ENCODE data around the gene TRAIP.
"Not testable (repeated sequence)": the region's sequence is repeated elsewhere in the genome, so short reads cannot be mapped to it uniquely, and the experiment has no call there.

TRAIP gene

DNA sequence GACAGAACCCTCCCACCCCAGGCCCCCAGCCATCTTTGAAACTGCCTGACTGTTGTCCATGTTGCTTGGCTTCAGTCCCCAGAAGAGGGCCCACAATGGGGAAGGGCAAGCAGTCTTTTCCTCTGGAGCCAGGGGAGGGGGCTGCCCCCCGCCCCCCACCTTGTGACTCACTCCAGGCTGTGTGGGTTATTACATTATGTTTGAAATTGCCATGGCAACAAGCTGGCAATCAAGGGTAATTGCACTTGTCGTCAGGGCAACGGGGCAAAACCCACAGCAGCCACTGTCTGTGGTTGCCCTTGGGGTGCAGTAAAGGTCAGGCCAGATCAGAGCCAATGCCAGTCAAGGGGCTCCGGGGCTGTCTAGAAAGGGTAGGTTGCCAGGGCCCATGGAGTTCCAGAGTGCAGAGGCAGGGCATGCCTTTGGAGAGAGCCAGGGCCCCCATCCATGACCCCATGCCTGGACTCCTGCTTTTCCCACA is 16.5 kb upstream of the TRAIP start:
- DNase-seq = no peak

- DNase-seq = no peak
Observed at GRCh38 chr3:49871531-49872153, 15.3 kb upstream of the TRAIP start.

DNA sequence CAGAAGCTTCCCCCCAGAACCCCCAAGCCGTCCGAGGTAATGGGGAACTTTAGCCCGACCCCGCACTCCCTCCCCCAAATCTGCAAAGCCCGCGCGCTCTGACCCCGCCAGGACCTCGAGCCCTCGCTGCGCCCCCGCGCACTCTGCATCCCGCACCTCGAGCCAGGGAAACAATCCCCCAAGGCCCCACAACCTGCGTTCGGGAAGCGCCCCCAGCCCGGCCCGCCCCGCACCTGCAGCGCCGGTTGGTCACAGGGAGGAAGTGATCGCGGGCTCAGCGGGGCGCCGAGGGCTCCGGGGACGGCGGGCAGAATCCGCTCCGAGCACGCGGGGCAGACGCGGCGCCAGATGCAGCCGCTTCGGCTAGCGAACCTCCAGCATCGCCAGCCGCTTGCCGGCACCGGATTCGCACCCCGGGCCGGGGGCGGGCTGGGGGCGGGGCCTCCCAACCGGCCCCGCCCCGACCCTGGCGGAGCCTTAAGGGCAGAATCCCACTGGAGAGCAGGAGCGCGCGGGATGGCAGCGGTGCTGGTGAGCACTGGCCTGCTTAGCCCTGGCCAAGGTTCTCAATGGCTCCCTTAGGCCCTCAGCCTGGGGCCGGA is 13.3 kb upstream of the TRAIP start, which contains the start of gene CAMKV:
Gene CAMKV (minus strand): TSS at position 382 of the 602 bp plus-strand sequence. CDS start 7,518 bp downstream, outside the sequence.
- no peak for DNase-seq

DNA sequence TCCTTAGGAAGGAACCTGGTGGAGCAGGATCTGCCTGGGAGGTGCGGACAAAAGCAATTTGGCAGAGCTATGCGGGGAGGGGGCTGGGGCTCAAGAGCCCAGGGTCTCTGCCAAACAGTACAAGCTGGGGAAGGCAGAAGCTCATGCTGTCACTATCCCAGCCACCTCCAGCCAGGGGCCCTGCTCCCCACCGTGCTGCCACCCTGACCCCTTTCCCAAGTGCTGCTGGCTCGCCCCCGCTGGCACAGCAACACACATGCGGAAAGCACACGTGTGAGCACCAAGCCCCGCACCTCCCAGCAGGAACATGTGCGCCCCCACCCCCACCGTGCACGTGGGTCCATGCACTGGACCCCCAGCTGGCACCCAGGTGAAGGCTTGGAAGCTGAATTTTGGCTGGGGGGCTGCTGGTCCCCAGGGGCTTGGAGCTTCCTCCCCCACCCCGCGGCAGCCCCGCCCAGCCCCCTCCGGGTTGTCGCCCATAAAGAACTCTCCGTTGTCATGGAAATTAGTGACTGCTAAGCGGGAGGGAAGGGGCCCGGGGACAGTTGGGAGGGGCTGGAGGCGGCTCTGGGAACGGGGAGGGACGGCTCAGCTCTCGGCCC is 12.6 kb upstream of the TRAIP start:
- DNase-seq = no peak

DNA sequence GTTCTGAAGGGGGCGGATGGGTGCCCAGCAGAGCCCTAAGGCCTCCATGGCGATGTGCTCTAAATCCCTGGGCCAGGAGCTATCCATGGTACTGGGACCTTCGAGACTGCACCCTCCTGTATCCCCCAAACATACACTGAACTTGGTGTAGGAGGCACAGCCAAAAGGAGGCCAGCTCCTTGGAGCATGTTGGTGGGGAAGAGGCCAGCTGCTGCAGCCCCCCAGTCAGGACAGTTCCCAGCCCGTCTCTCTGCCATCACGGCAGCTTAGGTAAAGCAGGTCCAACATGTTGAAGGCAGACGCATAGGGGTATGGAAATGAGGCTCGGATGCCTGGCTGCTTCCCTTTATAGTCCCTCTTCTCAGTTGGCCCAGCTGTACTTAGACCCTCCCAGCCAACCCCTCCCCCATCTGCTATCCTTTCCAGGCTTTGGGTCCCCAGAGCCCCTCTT is 11.5 kb upstream of the TRAIP start:
- peak; percentile 42 for DNase-seq

- no peak for DNase-seq
Observed at GRCh38 chr3:49867400-49867799, 11.0 kb upstream of the TRAIP start.

- DNase-seq = no peak
Observed at GRCh38 chr3:49865198-49865784, 8.9 kb upstream of the TRAIP start.

- DNase-seq = no peak
Observed at GRCh38 chr3:49864505-49864904, 8.1 kb upstream of the TRAIP start.

DNA sequence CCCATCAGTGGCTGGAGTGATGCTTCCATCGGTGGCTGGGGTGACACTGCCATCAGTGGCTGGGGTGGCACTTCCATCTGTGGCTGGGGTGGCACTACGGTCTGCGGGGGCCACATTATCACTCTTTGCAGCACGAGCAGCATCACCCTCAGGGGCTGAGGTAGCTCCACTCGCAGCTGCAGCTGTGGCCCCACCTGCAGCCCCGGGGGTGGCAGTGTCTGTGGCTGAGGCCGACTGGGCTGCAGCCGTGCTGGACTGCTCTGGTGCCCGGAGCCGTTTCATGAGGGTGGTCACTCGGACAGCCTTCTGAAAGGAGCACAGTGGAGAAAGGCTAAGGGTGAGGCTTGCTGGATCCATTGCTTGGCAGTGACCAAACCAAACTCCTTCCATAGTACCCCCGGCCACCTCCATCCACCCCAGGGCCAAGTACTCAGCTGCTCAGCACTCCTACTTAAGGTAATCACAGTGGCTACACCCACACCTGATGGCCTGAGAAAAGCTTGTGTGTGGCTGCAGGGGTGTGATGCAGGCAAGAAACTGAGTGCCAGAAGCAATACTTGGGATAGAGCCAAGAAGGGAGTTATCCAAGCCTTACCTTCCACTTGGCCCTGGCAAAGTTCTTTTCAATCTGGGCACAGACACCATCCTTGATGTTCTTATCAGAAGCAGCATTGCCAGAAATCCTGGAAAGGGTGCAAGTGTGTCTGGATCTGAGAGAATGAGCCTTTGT is 3.4 kb upstream of the TRAIP start:
- DNase-seq = no peak

DNA sequence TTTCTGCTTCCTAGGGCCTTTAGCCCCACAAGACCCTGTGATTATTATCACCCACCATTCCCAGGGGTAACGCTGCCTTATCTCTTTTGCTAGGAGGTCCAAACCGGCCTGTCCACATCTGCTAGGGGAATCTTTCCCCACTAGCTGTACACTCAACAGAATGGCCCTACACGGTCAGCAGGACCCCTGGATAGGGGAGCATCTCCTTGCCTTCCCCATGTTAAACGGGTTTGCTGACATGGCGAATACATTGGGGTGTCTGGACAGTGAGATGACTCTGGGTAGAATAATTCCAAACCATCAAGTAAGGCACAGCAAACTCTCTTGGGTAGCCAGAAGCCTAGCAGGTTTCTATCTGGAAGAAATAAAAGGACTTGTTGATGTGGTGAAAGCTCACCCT is 702 bp downstream of the TRAIP start:
- no peak for DNase-seq

- no peak for DNase-seq
Observed at GRCh38 chr3:49845694-49846093, 10.7 kb downstream of the TRAIP start.

DNA sequence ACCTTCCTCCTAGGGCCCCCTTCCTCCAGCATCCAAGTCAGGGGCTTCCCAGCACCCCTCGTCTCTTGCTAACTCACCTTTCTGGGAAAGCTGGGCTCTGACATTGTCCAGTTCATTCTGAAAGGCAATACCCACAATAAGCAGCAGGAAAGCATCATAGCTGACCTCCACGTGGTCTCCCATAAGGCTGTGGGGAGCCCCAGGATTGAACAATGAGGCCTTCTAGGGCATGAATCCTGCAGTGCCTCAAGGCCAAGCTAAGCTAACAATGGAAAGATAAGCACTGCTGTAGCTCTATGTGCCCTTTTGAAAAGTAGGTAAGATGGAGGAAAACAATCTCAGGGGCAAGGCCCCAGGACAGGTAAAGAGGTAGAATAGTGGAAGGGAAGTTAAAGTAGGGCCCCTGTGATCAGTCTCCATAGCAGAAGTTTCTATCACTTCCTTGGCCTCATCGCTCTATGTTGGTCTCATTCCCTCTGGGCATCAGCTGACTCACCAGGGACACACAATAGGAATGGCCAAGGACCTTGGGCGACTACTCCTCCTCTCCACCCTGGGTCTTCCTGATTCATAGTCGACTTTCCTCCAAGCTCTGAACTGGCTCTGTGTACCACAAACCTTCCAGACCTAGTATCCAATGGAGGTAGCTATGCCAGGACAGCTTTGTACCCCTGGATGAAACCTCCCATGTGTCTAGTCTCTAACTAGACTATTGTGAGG is 11.7 kb downstream of the TRAIP start:
- DNase-seq = no peak

DNA sequence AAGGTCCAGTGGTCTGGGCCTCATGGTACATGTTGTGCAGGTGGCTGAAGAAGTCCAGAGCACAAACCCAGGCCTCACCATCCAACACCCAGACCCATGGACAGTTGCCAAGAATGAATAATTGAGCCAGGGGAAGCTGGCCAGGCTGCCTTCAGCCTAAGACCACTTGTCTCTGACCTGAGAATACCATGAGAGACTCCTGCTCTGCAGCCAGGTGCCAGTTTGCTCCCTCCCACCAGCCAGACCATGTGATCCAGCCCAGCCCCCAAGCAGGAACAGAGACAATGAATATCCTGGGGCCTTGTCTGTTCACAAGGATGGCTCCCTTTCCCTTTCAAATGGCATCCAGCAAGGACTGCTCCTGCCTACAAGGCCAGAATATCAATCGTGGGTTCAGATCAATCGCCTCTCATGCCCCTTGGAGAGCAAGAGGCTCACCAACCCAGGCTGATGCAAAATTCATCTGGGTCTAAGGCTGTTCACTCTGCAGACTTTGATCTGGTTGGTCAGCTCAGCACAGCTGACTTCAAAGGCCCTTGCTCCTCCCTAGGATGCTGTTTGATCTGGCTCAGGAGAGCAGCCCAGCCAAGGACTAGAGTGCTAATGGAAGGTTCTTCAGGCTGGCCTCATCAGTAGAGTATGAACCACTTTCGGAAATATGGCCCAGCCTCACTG is 13.4 kb downstream of the TRAIP start:
- no peak for DNase-seq

- DNase-seq = no peak
Observed at GRCh38 chr3:49841806-49842205, 14.6 kb downstream of the TRAIP start.

DNA sequence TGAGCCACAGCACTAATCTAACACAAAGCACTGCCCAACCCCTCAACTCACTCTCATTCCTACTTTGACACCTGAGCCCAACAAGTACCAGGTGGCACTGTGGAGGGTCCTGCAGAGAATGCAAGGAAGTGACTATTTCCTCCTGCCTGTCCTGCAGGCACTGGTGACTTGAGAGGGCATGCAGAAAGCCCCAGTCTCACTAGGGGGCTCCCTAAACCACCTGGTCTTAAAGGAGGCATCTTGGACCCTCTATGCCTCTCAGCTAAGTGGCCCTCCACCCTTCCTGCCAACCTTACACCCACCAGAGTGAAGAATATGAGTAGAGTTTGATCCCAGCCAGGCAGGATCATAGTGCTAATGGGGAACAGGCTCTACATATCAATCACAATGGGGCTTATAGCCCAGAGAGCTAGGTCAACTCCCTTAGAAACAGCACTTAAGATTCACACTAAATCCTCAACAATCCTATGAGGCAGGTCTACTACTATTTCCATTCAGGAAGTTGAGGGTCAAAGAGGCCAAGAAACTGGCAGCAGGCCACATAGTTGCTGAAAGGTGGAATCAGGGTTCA is 15.2 kb downstream of the TRAIP start:
- peak; percentile 8 for DNase-seq

GRCh38 chr3:49840388-49840787 is 16.0 kb downstream of the TRAIP start:
- DNase-seq = no peak

DNA sequence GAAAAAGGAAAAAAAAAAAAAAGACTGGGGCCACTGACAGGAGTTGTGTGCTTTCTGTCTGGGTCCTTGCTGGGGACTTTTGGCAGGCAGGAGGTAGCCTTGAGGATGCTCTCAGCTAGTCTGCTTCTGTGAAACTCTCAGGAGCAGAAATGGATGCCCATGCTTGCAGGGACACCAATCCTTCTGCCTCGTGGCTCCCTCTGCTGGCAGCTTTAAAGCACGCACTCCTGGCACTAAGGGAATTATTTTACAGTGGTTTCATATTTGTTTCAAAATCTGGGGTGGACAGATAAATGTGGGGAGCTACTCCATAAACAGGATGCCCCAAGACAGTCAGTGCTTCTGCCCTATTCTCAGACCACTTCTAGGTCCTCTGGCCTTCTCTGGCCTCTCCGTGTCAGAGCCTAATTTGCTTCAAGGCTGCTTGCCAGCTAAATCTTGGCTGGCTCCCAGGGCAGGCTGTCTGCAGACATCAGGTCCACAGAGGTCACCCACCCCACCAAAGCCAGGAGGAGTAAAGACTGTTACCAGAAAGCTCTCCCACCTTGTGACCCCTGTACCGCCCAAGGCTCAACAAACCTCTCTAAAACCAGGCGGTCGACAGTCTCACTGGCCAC is 17.1 kb downstream of the TRAIP start:
- DNase-seq = peak; percentile 10

DNA sequence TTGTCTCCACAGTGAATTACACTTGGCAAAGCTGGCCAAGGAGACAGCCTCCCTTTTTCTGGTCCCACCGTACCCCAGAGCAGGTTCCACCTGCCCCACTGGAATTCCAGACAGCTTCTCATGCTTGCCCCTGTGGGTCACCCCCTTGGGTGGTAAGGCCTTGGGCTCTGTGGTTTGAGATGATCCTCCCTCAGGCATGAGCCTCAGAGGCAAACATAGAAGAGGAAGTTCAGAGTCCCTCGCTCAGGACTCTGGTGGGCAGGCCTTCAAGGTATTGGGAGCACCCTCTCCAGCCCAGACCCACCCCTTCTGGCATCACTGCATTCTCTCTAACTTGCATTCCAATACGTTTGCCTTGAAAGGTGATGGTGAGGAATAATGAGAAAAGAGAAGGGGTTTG is 25.0 kb downstream of the TRAIP start:
- no peak for DNase-seq

GRCh38 chr3:49826016-49826415 is 30.3 kb downstream of the TRAIP start:
- no peak for DNase-seq

GRCh38 chr3:49823131-49823530 is 33.2 kb downstream of the TRAIP start:
- not testable (repeated sequence) for DNase-seq

All from NCI-H524 treated with DMSO at 0.1 percent for 48 hours (cell line).